Large intestine (tissue), 3 donors: Measurements from ENCODE around the gene SLC66A3. TPM values are rescaled to one million over a fixed set of nuclear protein-coding genes. Genes with fewer than 3 reads are reported as not detected.

Experiments used
- DNase-seq, 2 donors: peaks; one replicate each; pipeline versions ENCODE4 v3.0.0 to v3.0.0-alpha.2; 2013
- H3K27ac ChIP-seq: one replicate; pipeline ENCODE4 v1.5.1; 2013; ENCODE audit warnings: low read length
- H3K27me3 ChIP-seq: 2 replicates; pipeline ENCODE4 v1.6.1; 2013; ENCODE audit warnings: low read length; ENCODE audit not compliant: control insufficient read depth, insufficient read depth
- H3K36me3 ChIP-seq: 2 replicates; pipeline ENCODE4 v1.6.1; 2013; ENCODE audit warnings: low read length; ENCODE audit not compliant: control insufficient read depth, insufficient read depth
- H3K4me1 ChIP-seq: one replicate; pipeline ENCODE4 v1.6.1; 2013; ENCODE audit warnings: low read length; ENCODE audit not compliant: control insufficient read depth, insufficient read depth
- H3K4me3 ChIP-seq: one replicate; pipeline ENCODE4 v1.5.1; 2013; ENCODE audit warnings: low read length
- H3K9me3 ChIP-seq: one replicate; pipeline ENCODE4 v1.6.1; 2013; ENCODE audit warnings: mild to moderate bottlenecking, low read depth, low read length, moderate library complexity; ENCODE audit not compliant: control insufficient read depth
- WGBS: methylation state at CpG from one replicate; pipeline ENCODE4 v1.1.5; 2013; ENCODE audit warnings: low lambda C conversion rate; ENCODE audit not compliant: insufficient coverage; 5-methylcytosine and 5-hydroxymethylcytosine counted together
- polyA plus RNA-seq: library from polyadenylated mRNA; unstranded; fragments of 120-200 nt; gene quantifications from one replicate; pipeline ENCODE4 v1.2.1, GENCODE V29; 2013

The SLC66A3 gene
- polyA plus RNA-seq, 1 donor = 13.3 TPM

DNA sequence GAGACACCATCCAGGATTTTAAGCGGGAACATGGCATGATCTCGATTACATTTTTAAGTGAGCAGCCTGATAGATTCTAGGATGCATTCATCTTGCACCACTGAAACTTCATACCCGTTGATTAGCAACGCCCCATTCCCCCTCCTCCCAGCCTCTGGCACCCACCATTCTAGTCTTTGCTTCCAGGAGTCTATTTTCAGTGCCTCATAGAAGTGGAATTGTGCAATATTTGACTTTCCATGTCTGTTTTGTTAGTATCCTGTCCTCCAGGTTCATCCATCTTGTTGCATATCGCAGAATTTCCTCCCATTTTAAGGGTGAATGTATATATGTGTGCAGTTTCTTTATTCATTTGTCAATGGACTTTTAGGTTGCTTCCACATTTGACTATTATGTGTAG lies 20.9 kb upstream of the SLC66A3 start:
- no peak overlapping the region for H3K4me3 ChIP-seq
- no peaks in the 10 kb centered on the region for H3K9me3 ChIP-seq
- no peak overlapping the region for H3K27ac ChIP-seq
- H3K4me1 ChIP-seq = peaks cover 21% of the 10 kb centered on the region
- WGBS = no CpG with 5 or more reads among the region's 5 CpGs
- no peak for DNase-seq
- H3K36me3 ChIP-seq = no peaks in the 10 kb centered on the region
- H3K27me3 ChIP-seq = peaks cover 7% of the 10 kb centered on the region

DNA sequence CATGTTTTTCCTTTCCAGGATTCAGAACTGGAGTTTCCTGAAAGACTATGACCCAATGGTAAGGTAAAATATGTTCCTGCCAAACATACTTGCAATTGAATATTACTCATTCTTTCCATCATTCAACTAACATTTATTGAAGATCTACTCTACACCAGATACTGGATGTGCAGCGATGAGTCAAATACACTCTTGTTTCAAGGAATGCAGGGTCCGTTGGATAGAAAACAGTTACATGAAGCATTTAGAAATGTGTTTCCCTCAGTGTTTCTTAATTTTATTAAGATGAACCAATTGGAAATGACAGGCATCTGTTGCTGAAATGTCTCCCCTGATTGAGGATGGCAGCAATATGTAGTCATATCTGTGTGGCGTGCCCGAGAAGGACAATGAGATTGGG lies 14.8 kb upstream of the SLC66A3 start:
- DNase-seq = no peak
- Histone ChIP-seq H3K4me1 (no peaks in the 10 kb centered on the region), H3K9me3 (no peaks in the 10 kb centered on the region), H3K27me3 (peaks cover 5% of the 10 kb centered on the region), H3K27ac (no peak overlapping the region), H3K4me3 (no peak overlapping the region), H3K36me3 (no peaks in the 10 kb centered on the region)
- WGBS = 100% methylated on average over 2 of the region's 4 CpGs

DNA sequence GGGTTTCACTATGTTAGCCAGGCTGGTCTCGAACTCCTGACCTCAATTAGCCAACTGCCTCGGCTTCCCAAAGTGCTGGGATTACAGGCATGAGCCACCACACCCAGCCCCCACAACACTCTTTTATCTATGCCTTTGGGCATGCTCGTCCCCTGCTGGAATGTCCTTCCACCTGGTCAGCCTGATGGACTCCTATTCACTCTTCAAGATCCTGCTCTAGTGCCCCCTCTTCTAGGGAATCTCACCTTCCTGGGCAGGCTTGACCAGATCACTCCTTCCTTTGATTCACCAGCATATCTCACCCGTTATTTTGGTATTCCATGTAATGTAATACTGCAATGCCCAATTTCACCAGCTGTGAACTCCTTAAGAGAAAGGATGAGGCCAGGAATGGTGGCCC lies 13.9 kb upstream of the SLC66A3 start:
- Histone ChIP-seq H3K36me3 (no peaks in the 10 kb centered on the region), H3K4me3 (no peak overlapping the region), H3K9me3 (no peaks in the 10 kb centered on the region), H3K4me1 (no peaks in the 10 kb centered on the region), H3K27me3 (peaks cover 7% of the 10 kb centered on the region), H3K27ac (no peak overlapping the region)
- WGBS = 80% methylated on average over 1 of the region's 4 CpGs
- no peak for DNase-seq

DNA sequence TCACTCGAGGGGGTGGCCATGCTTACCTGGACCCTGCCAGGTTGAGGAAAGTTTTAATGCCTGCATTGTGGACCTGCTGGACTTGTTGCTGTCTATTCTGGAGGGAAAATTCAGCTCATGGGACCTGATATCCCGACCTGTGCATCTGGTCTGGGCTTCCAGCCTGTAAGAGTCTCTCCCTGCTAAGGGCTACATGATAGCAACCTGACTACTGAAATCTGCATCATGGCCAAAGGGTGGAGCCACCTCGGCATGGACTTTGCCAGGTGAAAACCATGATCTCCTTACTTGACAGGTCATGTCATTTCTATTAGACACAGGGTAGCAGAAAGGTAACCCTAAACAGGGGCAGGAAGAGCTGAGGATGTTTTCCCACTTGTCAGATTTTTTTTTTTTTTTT lies 12.9 kb upstream of the SLC66A3 start:
- H3K4me1 ChIP-seq = no peaks in the 10 kb centered on the region
- peaks cover 7% of the 10 kb centered on the region for H3K27me3 ChIP-seq
- no peak overlapping the region for H3K4me3 ChIP-seq
- H3K27ac ChIP-seq = no peak overlapping the region
- WGBS = no CpG with 5 or more reads among the region's 3 CpGs
- no peaks in the 10 kb centered on the region for H3K36me3 ChIP-seq
- H3K9me3 ChIP-seq = no peaks in the 10 kb centered on the region
- no peak for DNase-seq

DNA sequence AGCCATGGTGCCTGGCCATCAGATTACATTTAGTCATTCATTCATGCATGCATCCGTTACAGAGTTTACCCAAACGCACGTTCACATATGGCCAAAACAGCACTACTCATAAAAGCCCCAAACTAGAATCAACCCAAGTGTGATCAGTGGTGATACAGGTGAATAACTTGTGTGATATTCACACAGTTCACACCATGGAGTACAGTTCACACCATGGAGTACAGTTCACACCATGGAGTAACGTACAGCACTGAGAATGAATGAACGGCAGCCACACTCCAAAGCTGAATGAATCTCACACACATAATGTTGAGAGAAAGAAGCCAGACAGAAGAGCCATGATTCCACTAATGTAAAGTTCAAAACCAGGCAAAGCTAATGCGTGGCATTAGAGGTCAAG lies 12.3 kb upstream of the SLC66A3 start:
- no peak overlapping the region for H3K4me3 ChIP-seq
- no peaks in the 10 kb centered on the region for H3K36me3 ChIP-seq
- WGBS = no CpG with 5 or more reads among the region's 6 CpGs
- H3K9me3 ChIP-seq = no peaks in the 10 kb centered on the region
- H3K27me3 ChIP-seq = peaks cover 7% of the 10 kb centered on the region
- no peak overlapping the region for H3K27ac ChIP-seq
- DNase-seq = no peak
- no peaks in the 10 kb centered on the region for H3K4me1 ChIP-seq

DNA sequence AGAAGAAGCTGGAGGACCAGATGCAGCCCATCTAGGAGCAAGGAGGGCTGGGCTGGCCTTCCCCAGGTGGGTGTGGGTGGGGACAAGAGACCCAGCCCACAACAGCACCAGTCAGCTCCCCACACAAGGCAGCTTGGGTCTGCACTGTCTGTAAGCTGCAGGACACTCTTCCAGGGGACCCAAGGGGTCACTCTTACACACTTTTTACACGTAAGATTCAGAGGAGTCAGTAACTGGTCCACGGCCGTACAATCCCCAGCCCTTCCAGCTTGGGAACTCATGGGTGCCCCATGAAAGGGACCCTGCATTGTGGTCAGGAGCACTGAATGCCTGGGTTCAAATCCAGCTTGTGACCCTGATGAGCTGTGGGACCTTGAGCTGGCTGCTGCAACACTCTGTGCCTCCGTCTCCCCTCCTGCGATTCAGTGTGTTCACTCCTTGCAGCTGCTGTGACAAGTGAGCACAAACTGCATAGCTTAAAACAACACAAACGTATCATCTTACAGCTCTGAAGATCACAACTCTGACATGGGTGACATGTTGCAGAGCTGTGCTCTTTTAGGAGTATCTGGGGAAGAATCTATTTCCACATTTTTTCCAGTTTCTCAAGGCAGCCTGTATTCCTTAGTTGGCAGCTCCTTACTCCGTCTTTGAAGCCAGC lies 11.1 kb upstream of the SLC66A3 start:
- H3K4me3 ChIP-seq = no peak overlapping the region
- H3K27ac ChIP-seq = no peak overlapping the region
- H3K9me3 ChIP-seq = no peaks in the 10 kb centered on the region
- H3K36me3 ChIP-seq = no peaks in the 10 kb centered on the region
- WGBS = 100% methylated on average over 1 of the region's 7 CpGs
- DNase-seq = no peak
- H3K4me1 ChIP-seq = no peaks in the 10 kb centered on the region
- H3K27me3 ChIP-seq = peaks cover 7% of the 10 kb centered on the region

DNA sequence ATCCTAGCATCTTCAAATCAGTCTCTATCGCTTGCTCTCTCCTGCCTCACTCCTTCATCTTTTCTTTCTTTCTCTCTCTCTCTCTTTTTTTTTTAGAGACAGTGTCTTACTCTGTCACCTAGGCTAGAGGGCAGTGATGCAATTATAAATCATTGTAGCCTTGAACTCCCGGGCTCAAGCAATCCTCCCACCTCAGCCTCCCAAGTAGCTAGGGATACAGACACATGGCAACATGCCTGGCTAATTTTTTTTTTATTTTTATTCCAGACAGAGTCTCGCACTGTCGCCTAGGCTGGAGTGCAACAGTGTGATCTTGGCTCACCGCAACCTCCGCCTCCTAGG lies 10.6 kb upstream of the SLC66A3 start:
- Histone ChIP-seq H3K9me3 (no peaks in the 10 kb centered on the region), H3K27ac (no peak overlapping the region), H3K4me3 (no peak overlapping the region), H3K27me3 (peaks cover 7% of the 10 kb centered on the region), H3K4me1 (no peaks in the 10 kb centered on the region), H3K36me3 (no peaks in the 10 kb centered on the region)
- WGBS = 100% methylated on average over 1 of the region's 6 CpGs
- DNase-seq = no peak

DNA sequence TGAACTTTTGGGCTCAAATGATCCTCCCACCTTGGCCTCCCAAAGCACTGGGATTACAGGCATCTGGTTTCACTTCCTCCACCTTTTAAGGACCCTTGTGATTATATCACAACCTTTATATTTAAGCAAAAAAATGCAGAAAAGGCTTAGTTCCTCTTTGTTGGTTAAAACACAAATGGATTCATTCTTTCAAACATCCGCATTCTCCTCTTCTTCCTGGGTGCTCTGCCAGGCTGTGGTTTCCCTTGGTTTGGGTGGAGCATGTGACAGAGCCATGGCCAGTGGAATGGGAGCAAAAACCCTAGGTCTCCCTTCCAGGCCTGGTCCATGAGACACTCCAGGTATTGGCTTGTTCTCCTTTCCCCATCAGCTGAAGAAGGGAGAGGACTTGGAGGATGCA lies 9.9 kb upstream of the SLC66A3 start:
- Histone ChIP-seq H3K4me1 (no peaks in the 10 kb centered on the region), H3K27me3 (peaks cover 7% of the 10 kb centered on the region), H3K27ac (no peak overlapping the region), H3K4me3 (no peak overlapping the region), H3K9me3 (no peaks in the 10 kb centered on the region), H3K36me3 (no peaks in the 10 kb centered on the region)
- WGBS = no CpG with 5 or more reads among the region's 1 CpG
- no peak for DNase-seq

DNA sequence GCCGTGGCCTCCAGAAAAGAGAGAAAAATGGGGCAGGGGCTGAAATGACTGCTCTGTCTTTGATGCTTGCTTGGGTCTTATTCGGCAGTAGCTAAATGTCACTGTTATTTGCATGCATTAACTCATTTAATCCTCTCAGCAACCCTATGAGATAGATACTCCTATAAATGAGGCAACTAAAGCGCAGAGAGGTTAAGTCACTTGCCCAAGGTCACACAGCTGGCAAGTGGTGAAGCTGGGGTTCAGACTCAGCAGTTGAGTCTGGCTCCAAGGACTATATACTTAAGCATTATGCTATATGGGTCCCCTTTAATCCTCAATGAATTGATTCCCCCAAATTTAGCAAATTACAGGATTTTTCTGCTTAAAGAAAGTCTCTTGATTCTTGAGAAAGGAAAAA lies 9.2 kb upstream of the SLC66A3 start:
- Histone ChIP-seq H3K4me1 (no peaks in the 10 kb centered on the region), H3K9me3 (no peaks in the 10 kb centered on the region), H3K27me3 (peaks cover 7% of the 10 kb centered on the region), H3K27ac (no peak overlapping the region), H3K4me3 (no peak overlapping the region), H3K36me3 (no peaks in the 10 kb centered on the region)
- no CpG with 5 or more reads among the region's 3 CpGs for WGBS
- no peak for DNase-seq

DNA sequence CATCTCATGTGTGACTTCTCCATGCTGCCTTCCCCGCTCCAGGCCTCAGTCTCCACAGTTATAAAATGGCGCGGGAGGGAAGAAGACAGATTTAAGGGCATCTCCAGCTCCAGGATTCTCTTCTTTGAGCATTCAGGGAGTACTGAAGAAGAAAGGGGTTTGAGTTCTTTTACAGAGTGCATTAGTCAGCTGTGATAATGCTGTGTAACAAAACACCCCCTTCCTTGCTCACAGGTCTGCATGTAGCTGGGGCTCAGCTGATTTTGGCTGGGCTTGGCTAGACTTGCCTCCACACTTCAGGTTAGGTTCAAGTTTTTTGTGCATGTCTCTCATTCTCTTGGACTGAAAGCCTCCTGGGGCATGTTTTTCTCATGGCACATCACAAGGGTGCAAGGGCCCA lies 8.0 kb upstream of the SLC66A3 start:
- no peaks in the 10 kb centered on the region for H3K36me3 ChIP-seq
- H3K4me1 ChIP-seq = no peaks in the 10 kb centered on the region
- H3K4me3 ChIP-seq = no peak overlapping the region
- no peak for DNase-seq
- no CpG with 5 or more reads among the region's 3 CpGs for WGBS
- no peak overlapping the region for H3K27ac ChIP-seq
- no peaks in the 10 kb centered on the region for H3K9me3 ChIP-seq
- H3K27me3 ChIP-seq = peaks cover 7% of the 10 kb centered on the region

DNA sequence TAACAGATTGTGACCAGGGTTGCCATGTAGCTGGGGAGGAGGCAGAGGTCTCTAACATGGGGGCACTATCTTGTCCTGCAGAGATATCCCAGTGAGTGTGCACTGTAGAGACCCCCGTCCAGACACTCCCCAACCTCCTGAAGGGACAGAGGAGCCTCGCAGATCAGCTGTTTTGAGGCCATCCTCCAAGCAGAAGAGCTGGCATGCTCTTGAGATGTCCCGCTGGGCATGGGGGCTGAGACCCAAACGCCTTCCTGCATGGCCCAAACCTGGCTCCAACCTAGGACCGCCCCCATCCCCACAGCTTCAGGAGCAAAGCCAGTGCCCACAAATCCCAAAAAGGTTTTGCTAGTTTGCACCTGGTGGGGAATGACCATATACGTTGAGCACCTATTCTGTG lies 2.7 kb upstream of the SLC66A3 start:
- Histone ChIP-seq H3K9me3 (no peaks in the 10 kb centered on the region), H3K27me3 (peaks cover 4% of the 10 kb centered on the region), H3K4me1 (peaks cover 10% of the 10 kb centered on the region), H3K27ac (no peak overlapping the region), H3K4me3 (no peak overlapping the region), H3K36me3 (no peaks in the 10 kb centered on the region)
- DNase-seq = no peak
- no CpG with 5 or more reads among the region's 6 CpGs for WGBS
